ENCODE results near the gene TMEM244.
A peak's percentile ranks its signal among the peaks of the same experiment; 100 is the strongest.
"Not testable (repeated sequence)": the region's sequence is repeated elsewhere in the genome, so short reads cannot be mapped to it uniquely, and the experiment has no call there.

TMEM244 gene, protein sequence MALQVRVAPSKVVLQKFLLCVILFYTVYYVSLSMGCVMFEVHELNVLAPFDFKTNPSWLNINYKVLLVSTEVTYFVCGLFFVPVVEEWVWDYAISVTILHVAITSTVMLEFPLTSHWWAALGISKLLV

DNA sequence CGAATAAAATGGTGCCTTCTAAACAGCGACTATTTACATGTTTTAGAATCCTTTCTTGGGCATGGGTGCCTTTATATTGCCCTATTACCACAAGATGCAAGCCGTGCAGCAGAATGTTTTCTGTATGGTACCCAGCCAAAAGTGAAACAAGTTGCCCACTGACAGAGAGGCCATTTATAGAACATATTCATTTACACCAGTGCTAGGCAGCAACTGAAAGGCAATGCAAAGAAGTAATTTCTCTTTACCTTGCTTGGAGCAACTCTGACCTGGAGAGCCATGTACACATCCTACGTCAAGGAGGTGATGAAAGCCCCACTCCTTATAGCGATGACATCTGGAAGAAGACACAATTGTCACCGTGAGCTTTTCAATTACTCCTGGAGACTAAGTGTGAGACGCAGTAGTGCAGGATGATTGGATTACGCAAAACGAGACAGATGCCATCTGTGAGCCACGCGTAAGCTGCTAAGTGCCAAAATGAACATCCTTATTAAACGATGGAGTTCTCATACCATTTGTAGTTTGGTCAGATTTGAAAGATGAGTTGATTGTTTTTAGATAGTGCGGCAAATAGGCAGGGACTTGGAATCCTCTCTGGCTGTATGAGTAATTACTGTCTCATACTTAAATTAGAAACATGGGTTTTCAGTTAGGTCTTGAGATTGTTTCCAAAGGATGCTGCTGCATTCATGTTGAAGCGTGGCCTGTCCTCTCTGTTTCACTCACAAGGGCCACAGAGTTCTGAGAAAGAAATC, at the start of gene TMEM244:
TMEM244 (minus strand) TSS at position 408 of the 758 bp plus-strand sequence; CDS start at position 281, 127 bp downstream.
- DNase-seq (ENCODE audit: low read depth in 1 of 2, low spot score in 1 of 2) = no peak

DNA sequence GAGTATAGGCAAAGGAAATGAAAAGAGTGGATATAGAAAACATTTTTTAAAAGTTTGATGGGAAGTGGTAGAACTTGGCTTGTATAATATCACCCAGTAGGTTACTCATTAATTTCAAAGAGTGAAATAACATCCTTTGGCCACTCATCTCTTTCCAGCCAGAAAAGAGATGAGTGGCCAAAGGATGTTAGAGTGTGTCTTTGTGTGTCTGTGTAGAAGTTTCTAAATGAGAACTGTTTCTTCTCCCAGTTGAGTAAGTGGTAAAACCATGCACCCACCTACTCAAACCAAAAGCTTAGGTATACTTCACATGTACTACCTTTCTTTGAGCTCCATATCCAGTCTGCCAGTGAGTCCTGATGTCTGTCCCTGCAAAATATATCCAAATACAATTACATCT, 47.7 kb upstream of the TMEM244 start:
- DNase-seq (ENCODE audit: low read depth in 1 of 2, low spot score in 1 of 2) = no peak

DNA sequence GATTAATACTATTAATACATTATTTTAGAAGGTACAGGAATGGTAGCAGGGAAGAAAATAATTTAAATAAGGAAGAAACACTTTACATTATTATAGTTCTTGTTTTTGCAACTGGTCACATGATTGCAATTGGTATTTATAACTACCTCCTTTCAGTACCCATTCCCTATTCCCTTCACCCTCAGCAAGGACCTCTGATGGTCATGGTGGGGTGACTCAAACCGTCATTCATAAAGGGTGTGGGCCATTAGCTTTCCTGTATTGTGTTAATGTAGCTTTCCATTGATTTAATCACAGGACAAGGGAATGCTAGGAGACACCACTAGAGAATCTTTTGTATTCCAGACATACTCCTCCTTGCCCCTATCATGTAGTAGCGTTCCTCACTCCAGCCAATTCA, 47.2 kb upstream of the TMEM244 start:
- DNase-seq (ENCODE audit: low read depth in 1 of 2, low spot score in 1 of 2) = no peak

DNA sequence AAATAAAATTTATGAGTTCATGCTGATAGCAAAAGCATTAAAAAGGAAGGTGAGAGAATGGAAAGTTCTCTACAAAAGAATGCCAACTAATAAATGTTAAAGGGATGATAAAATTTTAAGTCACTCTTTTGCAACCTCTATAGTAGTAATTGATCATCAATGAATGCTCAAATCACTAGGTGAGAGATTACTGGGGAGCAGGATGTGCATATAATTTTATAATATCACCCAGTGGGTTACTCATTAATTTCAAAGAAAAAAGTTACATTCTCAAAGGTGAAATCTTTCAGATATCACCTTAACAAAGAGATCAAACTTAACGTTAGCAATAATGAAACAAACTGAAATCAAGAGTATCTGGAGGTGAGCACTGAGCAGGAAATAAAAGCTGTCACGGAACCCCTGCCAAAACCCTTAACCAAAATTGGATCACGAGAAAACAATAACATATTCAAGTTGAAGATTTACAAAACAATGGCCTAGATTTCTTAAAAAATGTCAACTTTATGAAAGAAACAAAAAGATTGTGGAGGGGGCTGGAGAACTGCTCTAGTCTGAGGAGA, 45.5 kb upstream of the TMEM244 start:
- no peak for DNase-seq (ENCODE audit: low read depth in 1 of 2, low spot score in 1 of 2)

DNA sequence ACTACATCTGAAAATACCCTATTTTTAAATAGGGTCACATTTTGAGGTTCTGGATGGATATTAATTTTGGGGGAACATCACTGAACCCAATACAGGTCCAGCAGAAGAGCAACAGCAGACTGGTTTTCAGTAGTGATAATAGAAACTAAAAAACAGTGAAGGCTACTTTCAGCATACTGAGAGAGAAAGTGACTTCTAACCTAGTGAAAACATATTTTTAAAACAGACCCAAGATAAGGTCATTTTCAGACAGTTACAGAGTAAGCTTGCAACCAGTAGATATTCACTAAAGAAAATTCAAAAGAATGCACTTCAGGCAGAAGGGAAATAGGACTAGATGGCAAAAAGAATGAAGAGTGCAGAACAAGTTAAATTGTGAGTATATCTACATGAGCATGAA, 42.0 kb upstream of the TMEM244 start:
- no peak for DNase-seq (ENCODE audit: low read depth in 1 of 2, low spot score in 1 of 2)

DNA sequence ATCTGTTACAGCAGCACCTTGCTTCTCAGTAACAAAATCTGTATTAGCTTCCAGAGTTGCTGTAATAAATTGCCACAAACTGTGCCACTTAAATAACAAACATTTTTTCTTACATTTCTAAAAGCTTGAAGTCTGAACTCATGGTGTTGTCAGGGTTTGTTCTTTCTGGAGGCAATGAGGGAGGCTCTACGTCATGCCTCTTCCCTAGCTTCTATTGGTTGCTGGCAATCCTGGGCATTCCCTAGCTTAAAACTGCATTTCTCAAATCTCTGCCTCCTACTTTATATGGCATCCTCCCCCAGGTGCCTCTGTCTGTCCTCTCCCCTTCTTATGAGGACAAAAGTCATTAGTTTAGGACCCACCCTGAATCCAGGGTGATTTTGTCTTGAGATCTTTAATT, 41.6 kb upstream of the TMEM244 start:
- no peak for DNase-seq (ENCODE audit: low read depth in 1 of 2, low spot score in 1 of 2)

DNA sequence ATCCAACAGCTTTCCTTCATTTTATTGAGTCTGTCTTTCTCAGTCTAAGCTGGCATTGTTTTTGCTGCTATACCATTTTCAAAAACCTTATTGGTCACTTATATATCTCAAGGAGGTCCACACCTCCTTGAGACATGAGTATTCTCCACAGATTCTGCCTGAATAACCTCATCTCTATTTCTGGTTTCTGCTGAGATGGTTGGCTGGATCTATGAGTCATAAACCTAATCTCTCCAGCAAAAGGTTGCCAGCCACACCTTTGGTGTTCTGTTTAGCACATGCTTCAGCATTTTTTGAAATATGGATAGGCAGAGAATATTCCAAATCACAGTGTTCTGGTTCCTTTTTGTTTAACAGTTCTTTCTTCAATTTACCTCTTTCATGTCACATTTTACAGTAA, 40.8 kb upstream of the TMEM244 start:
- DNase-seq (ENCODE audit: low read depth in 1 of 2, low spot score in 1 of 2) = no peak

DNA sequence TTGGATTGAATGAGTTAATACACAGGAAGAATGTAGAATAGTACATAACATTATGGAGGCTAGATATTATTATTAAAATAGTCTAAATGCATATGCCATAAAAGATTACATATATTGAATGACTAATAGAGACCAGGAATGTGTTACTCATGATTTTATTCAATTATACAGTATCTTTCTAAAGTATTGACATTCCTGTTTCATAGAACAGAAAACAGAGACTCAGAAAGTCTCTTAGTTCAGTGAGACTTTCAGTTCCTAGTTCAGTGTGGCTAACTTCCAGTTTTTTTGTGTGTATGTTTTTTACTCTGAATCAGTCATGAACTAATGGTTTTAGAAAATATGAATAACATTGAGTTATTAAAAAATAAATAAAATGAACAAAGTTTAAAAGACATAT, 34.6 kb upstream of the TMEM244 start:
- DNase-seq (ENCODE audit: low read depth in 1 of 2, low spot score in 1 of 2) = no peak

DNA sequence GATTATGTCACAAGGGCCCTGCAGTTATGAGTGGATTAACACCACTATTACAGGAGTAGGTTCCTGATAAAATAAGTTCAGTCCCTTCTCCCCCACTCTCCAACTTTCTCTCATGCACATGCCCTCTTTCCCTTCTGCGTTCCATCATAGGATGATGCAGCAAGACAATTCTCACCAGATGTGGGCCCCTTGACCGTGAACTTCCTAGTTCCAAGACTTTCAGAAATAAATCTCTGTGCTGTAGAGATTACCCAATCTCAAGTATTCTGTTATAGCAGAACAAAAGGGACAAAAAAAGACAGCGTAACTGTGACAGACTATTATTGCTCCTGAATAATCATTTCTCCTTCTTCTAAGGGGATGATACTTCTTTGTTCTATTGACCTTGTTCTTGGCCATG, 33.8 kb upstream of the TMEM244 start:
- no peak for DNase-seq (ENCODE audit: low read depth in 1 of 2, low spot score in 1 of 2)

DNA sequence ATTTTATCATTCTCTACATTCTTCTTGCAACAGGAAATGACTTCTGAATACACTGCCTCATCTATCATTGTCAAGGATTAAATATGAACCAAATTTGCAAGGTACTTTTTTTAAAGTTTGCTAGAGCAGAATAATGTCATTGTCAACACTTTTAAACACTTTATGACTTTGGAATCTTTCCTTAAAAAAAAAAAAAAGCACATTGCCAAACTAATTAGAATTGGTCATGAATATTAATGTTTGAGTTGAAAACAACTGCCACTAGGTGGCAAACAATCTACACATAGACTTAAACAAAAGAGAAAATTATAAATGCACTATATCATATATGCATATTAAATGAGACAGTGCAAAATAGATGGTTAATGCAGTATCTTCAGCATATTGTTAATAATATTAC, 32.5 kb upstream of the TMEM244 start:
- DNase-seq (ENCODE audit: low read depth in 1 of 2, low spot score in 1 of 2) = no peak

DNA sequence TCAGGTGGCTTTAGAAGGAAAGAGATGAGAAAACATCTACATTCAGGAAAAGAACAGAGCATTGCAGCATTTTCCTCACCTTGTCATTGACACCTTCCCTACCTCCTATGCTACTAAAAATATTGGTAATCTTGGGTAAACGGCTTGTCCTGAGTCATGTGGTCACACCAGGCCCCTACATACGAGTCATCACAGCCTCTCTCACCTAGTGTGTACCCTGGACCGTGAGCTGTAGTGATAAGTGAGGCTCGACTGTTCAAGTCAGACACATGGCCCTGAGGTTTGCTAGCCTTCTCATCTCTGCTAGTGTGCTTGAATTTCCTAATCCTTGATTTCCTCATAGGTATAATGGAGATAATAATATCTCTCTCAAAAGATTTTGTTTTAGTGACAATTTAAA, 29.6 kb upstream of the TMEM244 start:
- no peak for DNase-seq (ENCODE audit: low read depth in 1 of 2, low spot score in 1 of 2)

DNA sequence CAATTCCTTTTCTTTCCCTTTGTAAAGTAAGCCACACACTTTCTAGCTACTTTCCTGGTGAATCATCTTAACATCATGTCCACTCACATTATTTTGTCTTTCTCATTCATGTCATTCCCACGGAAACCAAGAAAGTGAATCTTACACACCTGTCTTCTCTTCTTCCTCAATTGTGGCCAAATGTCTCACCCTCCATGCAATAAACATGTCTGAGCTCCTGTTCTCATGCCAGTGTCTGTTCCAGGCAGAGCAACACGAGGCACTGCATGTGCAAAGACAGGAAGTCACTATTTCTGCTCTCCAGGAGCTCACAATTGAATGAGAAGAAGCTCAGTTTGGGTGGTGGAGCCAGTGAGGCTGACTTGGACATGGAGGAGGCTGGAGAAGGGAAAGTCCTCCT, 29.0 kb upstream of the TMEM244 start:
- DNase-seq (ENCODE audit: low read depth in 1 of 2, low spot score in 1 of 2) = no peak

DNA sequence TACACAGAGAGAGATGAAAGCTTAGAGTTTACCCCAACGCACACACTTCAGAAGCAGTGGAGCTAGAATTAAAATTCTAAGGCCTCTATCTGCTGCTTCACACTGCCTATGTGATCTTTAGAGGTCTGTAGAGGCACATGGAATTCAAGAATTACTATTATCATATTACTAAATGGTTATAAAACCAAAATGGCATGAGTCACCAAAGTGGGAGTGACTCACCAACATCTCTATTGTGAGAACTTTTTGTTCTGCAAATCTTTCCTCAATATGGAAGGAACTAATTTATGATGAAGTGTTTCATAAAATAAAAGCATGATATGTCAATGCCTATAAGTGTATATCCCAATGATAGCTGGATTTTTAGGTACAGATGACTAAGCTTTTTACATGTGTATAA, 28.5 kb upstream of the TMEM244 start:
- DNase-seq (ENCODE audit: low read depth in 1 of 2, low spot score in 1 of 2) = peak in 1 of 2 donors; percentile 27

DNA sequence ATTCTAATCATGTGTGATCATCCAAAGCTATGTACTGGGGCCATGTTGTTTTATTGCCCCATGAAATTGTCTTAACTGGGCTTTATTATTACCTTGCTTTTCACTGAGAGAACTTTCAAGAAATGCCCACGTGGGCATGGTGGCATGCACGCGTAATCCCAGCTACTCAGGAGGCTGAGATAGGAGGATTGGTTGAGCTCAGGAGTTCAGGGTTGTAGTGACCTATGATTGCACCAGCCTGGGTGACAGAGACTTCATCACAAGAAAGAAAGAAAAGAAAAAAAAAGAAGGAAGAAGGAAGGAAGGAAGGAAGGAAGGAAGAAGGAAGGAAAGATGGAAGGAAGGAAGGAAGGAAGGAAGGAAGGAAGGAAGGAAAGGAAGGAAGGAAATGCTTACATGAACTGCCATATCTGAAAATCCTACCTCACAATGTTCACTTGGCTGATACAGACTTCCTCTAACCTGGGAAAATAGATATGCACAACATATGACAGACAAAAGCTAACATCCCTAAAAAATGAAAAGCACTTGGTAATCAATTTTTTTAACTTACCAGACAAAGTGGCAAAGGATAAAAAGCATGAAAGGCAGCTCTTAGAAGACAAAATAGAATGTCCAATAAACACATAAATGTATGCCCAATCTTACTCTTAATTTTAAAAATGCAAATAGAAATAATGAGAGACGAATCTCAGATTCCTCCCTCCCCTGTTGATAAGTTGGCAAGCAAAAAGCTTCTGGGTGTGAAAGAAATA, 25.5 kb upstream of the TMEM244 start:
- no peak for DNase-seq (ENCODE audit: low read depth in 1 of 2, low spot score in 1 of 2)

DNA sequence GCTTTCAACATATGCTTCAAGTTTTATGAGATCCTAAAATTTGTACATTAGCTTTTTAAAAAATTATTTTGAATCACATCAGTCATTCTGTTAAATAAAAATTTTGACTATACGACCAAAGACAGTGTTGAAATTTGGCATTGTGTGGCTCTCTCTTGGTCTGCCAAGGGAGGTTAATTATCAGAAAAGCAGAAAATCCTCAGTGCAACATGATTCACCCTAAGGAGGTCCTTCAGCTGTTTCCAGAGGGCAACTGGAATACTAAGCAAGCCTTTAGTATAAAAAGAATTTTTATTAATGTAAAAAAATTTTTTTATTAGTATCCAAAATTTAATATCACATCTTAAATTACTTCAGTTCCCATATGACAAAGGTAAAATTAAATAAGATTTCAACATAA, 23.1 kb upstream of the TMEM244 start:
- no peak for DNase-seq (ENCODE audit: low read depth in 1 of 2, low spot score in 1 of 2)

DNA sequence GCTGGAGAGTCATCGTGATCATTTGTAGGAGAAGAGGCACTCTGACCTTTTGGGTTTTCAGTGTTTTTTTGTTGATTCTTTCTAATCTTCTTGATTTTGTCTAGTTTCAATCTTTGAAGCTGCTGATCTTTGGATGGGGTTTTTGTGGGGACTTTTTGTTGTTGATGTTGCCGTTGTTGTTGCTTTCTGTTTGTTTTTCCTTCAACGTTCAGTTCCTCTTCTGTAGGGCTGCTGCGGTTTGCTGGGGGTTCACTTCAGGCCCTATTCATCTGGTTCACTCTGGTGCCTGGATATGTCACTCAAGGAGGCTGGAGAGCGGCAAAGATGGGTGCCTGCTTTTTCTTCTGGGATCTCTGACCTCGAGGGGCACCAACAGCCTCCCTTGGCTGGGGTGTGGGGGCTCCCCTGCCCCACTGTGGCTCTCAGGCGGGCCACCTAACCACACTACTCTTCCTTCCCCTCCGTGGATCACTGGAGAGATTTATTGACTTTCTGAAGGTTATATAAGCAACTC, 21.5 kb upstream of the TMEM244 start:
- DNase-seq (ENCODE audit: low read depth in 1 of 2, low spot score in 1 of 2) = no peak

DNA sequence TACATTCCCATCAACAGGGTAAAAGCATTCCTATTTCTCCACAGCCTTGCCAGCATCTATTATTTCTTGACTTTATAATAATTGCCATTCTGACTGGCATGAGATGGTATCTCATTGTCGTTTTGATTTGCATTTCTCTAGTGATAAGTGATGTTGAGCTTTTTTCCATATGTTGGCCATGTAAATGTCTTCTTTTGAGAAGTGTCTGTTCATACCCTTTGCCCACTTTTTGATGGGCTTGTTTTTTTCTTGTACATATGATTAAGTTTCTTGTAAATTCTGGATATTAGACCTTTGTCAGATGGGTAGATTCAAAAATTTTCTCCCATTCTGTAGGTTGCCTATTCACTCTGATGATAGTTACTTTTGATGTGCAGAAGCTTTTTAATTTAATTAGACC, 16.8 kb upstream of the TMEM244 start:
- DNase-seq (ENCODE audit: low read depth in 1 of 2, low spot score in 1 of 2) = not testable (repeated sequence)

DNA sequence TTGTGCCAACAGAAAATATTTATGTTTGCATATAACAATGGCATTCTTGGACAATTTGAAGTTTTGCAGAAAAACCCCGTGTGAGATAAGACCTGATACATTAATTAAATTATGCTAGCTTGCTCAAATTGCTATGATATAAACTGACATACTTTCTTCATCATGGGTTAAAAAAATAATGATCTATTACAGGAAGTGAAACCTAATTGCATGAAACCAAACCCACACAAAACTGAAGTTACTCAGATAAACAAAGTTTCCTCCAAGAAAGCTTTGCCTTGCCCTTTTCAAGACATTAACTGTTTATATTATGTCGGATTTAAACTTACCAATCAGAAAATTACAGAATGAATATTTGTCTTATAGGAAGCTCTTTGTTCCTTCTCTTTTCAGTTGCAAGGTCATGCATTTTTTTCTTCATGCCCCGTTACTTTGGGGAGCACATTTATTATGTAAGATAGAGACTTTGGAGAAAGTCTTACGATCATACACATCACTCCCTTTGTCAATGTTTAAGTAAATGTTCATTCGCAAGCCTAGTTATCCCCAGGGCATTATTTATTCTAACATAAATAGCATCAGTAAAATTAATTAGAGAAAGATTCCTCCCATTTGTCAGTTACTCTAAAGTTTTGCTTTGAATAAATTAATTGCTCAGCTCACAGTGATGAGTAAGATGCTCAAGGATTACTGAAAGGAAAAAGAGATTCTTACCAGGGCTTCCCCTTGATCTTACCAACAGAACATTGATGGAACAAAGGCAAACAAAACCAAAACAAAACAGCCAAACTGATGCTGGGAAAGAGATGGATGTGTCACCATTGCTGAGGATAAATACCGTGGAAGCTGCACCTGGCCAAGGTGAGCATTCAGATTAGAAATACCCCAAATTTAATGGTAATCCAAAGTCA, 14.8 kb upstream of the TMEM244 start:
- DNase-seq (ENCODE audit: low read depth in 1 of 2, low spot score in 1 of 2) = no peak

DNA sequence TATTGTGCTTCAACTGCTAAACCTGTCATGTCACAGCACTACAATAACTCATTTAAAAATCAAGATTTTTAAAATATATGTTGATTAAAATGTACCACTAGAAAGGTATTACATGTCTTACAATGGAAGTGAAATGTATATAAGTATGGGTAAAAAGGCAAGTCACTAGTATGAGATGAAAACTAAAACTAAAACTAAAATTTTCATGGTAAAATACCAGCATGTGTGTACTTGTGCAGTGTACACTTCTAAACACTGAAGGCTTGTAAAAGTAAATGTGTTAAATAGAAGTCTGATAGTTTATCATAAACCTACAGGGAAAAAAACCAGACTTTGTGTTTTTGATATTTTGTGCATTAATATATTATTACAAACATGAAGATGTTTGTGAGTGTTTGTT, 13.7 kb upstream of the TMEM244 start:
- no peak for DNase-seq (ENCODE audit: low read depth in 1 of 2, low spot score in 1 of 2)

DNA sequence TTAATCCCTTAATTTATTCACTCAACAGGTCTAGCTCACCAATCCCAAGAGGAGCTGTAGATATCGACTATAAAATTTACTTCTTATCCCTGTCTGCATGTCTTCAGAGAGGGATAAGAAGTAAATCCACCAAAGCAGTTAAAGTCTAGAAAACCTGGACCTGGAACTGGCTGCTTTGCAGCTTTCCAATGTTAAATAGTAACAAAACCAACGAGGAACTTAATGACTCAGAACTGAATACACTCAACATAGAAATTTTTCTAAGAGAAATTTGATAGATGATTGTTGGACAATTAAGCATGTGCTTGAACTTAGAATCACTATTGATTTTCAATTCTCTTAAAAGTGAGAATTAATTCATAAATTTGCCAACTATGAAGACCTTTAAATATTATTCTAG, 11.5 kb upstream of the TMEM244 start:
- DNase-seq (ENCODE audit: low read depth in 1 of 2, low spot score in 1 of 2) = no peak

DNA sequence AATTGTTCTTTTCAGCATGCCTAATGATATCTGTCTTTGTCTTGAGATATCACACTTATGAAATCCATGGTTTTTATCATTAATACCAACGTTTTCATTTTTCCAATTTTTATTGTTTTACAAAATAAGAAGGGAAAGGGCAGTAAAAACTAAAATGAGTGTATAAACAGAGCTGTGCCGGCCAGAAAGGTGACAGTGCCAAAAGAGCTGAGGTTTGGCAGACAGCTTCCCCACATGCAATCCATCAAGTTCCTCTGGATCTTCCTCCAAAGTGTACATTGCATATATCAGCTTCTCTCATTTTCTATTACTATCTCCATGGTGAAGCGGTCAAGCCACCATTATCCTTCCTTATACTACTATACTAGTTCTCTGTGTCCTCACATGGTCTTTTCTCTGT, 10.1 kb upstream of the TMEM244 start:
- DNase-seq (ENCODE audit: low read depth in 1 of 2, low spot score in 1 of 2) = no peak

Measured in activated CD4-positive, alpha-beta T cell treated with anti-CD3 and anti-CD28 coated beads, Interleukin-2, amount 50 U/mL, for 24 hours (primary cell).